Germinal center (tissue), 1 donor: ENCODE results near the gene GON4L.
"Not testable (repeated sequence)": the region's sequence is repeated elsewhere in the genome, so short reads cannot be mapped to it uniquely, and the experiment has no call there.

ENCODE experiments used
- DNase-seq: peaks from one replicate; pipeline ENCODE4 v3.0.0; 2012; ENCODE audit warnings: mixed read lengths, low spot score

GON4L gene

DNA sequence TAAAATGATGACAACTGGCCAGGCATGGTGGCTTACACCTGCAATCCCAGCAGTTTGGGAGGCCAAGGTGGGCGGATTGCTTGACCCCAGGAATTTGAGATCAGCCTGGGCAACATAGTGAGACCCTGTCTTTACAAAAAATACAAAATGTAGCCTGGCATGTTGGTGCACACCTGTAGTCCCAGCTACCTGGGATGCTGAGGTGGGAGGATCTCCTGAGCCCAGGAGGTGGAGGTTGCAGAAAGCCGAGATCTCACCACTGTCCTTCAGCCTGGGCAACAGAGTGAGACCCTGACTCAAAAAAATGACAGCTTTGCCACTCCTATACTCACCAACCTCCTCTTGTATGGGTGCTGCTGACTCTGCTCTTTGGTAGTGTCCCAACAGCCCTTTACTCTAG is 20.9 kb upstream of the GON4L start:
- DNase-seq, result no peak

DNA sequence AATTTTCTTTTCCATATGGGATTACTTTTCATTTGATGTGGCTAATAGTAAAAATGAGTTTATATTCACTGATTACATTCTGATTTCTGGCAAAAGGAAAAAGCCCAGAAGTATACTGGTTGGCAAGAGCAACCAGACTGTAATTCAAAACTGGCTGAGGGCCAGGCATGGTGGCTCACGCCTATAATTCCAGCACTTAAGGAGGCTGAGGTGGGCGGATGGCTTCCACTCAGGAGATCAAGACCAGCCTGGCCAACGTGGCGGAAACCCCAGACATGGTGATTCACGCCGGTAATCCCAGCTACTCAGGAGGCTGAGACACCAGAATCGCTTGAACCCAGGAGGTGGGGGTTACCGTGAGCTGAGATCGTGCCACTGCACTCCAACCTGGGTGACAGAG is 16.8 kb upstream of the GON4L start:
- DNase-seq, result no peak

DNA sequence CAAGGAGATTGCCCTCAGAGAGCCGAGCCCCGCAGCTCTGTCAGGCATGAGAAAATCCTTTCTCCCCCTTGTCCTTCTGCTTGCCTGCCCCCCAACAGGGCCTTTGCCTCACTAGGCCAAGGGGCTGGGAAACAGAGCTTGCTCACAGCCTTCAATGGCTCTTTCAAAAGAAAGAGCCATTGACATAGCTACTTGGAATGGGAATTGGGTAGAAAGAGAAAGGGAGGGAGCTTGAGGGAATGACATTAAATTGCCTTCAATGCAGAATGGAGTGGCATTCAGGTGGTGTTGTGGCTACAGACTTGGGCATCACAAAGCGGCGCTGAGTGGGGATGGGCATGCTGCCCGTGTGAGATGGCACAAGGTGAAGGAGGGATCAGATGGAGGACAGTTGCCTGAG is 15.5 kb upstream of the GON4L start:
- DNase-seq, result no peak

DNA sequence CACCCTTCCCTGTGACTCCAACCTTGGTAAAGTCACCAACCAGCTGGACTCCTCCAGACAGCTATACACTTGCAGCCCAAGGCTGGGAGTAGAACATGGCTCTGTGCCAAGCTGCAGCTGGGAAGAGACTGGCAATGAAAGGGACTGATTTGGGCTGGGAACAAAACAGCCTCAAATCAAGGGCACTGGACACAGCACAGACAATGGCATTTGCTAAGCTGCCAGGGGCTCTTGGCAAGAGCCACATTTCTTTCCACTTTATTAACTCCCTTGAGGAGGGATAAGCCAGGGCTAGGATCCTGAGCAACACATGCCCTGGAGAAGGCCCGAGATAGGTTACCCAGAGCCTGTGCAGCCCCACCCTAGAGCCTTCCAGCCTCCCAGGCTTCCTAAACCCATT is 14.4 kb upstream of the GON4L start:
- DNase-seq, result no peak

DNA sequence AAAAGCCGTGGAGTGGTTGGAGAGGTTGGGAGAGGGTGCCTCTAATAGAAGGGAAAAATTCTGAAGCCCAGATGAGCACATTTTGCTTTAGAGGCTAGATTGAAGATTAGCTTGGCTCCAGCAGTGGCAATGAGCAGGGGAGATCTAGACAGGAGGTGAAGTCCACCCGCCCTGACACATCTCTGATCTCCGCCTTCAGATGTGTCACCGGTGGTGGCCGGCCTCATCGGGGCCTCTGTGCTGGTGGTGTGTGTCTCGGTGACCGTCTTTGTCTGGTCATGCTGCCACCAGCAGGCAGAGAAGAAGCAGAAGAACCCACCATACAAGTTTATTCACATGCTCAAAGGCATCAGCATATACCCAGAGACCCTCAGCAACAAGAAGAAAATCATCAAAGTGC is 10.8 kb upstream of the GON4L start:
- no peak for DNase-seq

DNA sequence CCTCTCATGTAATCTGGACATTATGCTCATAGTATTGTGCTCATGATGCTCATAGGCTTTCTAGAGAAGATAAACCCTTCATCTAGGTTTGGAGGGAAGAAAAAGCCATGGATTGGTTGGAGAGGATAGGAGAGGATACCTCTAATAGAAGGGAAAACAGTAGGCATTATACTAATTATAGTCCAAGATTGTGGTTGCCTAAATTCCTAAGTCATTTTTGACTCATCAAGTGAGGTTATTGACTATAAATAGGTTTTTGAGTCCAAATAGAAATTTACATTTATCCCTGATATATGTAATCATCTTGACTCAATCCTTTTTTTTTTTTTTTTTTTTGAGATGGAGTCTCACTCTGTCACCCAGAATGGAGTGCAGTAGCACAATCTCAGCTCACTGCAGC is 7.4 kb upstream of the GON4L start:
- DNase-seq, result no peak

DNA sequence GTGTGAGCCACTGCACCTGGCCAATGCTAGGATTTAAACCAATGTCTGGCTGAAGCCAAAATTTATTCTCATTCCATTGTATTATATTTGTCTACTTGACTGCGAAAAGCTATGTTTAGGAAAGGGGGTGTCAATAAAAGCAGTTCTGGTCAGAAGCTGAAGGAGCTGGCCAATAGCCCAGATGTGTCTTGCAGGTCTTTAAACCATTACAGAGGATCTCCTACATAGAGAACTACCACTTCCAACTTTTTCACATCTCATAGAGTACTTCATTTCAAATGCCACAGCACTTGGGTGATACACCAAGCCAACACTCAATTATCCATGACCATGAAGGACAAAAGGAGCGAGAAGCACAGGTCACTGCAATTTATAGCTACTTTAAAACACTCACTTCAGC is 4.9 kb upstream of the GON4L start:
- no peak for DNase-seq

DNA sequence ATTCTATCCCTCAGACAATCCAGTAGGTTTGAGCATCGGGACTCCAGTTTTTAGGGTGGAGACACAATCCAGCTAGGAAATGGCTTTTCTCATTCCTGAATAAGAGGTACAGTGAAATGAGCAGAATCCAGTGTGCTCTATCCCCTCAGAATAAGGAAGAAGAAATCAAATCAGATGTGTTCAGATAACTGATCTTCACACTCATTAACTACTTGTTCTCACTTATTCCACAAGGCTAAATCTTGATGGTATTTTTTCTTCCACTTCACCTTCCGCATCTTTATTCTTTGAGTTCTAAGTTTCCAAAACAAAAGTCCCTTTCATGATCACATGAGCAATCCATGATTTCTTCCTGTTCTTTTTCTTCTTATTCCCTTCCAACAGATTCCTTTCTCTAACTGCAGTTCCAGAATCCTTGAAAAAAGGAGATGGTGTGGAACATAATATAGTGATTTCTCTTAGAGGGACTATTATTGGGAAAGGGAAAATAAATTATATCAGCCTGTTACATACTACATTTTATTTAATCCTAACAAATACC is 4.0 kb upstream of the GON4L start:
- no peak for DNase-seq

DNA sequence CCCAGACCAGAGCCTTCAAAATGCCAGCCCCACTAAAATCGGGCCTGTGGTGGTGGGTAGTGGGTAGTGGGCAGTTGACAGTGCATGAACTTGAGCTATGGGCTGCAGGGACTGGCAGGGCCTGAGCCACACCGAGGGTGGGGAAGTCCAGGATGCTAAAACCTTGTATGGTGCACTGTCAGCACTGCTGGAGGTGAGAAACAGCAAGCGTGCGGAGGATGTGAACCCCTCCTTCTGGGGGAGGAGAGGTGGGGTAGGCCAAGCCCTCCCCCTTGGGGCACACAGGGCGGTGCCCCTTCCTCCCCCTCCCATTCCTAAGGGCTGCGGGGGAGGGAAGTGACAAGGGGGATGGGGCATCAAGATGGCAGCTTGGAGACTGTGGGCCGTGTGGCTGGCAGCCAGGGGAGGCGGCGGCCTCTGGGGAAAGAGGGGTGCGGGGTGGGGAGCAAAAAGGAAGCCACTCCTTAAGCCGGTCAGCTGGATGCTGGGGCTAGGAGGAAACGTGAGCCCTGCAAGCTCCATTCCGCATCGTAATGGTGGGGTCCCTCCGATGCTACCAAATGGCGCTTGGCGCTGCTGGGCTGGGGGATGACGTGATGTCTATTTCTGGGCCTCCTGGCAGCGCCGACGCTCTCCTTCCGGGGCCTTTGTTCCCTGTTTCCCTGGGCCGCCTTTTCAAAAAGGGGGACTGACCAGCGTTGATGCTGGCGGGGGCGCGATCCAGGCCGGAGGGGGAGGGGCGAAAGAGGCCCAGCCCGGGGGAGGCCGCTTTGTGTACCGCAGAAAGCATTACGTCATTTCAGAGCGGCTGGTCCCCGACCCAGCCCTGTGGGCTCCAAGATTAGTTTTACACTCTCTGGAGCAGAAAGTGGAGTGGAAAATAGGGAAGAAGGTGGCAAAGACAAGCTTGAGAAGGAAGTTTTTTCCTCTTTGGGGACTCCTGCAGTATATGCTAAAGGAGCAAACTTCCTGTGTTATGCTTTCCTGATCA is 3.2 kb upstream of the GON4L start:
- peak; percentile 68 for DNase-seq

DNA sequence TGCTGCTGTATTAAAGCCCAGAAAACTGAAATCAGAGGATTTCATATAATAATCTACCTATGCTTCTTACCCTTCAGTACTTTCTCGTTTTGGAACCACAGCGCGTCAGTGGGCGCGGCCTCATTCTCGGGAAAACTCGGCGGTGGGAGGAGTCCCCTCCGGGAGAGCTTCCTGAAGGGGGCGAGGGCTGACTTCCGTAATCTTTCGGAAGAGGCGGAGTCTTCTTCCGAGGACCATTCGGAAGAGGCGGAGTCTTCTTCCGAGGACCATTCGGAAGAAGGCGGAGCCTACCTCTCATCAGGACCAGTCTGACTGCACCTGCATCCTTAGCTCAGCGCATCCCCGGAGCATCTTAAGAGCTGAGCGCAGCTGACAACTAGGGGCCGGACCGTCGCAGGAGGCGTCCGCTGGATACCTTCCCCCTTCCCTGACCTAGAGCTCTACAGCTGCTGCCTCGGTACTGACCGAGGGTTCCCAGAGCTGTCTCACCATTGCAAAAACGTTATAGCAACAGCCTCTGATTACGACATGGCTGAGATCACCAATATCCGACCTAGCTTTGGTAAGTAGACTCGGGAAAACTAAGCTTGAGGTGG is 2.3 kb upstream of the GON4L start, which contains the start of gene SYT11:
Gene SYT11 (plus strand): TSS at position 334 of the 596 bp plus-strand sequence. CDS start 195 bp downstream, at position 529.
- DNase-seq, result peak; percentile 96

DNA sequence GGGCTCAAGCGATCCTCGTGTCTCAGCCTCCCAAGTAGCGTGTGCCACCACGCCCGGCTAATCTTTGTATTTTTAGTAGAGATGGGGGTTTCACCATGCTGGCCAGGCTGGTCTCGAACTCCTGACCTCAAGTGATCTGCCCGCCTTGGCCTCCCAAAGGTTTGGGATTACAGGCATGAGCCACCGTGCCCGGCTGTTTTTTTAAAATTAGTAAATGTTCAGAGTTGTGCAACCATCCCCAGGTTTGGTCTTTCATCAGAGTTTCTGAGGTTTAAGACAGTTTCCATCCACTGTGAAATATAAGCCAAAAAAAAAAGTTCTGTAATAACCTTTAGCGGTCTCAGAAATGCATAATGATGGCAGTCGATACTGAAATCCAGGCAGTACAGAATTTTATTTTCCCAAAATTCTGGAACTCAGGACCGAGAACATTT is 1.8 kb upstream of the GON4L start:
- no peak for DNase-seq

DNA sequence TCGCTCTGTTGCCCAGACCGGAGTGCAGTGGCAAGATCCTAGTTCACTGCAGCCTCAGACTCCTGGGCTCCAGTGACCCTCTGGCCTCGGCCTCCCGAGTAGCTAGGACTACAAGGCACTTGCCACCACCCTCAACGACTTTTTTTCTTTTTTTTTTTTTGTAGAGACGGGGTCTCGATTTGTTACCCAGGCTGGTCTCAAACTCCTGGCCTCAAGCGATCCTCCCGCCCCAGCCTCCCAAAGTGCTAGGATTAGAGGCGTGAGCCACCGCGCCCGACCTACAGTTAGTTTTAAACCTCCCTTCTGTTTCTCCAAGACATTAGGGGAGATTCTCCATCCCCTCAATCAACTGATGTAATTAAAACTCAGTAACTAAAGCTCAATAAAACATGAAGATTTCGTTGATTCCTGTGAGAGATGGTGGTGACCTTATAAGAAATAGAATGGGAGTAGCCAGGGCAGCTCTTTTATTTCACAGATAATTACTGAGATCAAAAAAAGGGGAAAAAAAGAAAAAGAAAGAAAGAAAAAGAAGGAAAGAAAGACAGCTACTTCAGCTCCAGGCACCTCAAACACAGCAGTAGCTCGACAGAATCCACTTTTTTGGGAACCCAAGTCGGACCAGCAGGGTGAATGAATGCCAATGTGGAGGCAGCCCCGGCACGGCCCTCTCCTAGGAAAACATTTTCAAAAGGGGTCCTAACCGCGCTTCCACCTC is 598 bp downstream of the GON4L start:
- no peak for DNase-seq

DNA sequence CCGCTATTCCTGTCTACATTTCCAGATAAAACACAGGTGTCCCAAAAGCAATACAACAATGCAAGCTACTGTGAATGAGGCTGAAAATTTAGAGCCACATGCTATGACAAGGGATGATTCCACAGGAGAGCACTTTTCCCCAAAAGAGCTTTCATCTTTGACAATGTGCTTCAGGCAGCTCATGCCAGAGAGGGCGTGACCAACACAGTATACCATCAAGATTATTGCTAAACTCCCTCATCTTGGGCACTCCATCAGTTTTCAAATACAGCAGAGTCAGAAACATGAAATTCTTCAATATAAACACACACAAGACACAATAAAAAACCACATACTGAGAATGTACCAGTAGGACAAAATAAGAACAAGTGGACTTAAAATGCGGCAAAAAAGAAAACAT is 6.7 kb downstream of the GON4L start:
- no peak for DNase-seq

DNA sequence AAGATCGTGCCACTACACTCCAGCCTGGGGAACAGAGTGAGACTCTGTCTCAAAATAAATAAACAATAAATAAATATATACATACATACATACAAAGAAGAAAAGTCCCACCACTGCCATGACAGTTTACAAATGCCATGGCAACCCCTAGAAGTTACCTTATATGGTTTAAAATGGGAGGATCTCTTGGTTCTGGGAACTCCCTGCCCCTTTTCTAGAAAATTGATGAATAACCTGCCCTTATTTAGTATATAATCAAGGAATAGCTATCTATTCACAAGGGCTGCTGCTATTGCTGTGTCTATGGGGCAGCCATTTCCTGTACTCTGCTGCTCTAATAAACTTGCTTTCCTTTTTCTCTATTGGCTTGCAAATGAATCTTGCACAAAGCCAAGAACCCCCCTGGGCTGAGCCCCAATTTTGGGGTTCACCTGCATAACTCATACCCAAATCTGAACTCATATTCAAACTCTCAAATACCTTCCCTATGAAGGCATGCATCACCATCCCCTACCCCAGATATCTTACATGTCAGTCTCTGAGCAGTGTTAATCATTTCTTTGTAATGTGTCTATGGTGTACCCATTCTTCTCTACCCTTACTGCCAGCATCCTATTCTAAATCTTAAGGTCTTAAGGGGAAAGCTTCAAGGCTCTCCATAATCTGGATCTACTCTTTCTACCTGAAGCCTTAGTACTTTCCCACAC is 9.0 kb downstream of the GON4L start:
- no peak for DNase-seq

DNA sequence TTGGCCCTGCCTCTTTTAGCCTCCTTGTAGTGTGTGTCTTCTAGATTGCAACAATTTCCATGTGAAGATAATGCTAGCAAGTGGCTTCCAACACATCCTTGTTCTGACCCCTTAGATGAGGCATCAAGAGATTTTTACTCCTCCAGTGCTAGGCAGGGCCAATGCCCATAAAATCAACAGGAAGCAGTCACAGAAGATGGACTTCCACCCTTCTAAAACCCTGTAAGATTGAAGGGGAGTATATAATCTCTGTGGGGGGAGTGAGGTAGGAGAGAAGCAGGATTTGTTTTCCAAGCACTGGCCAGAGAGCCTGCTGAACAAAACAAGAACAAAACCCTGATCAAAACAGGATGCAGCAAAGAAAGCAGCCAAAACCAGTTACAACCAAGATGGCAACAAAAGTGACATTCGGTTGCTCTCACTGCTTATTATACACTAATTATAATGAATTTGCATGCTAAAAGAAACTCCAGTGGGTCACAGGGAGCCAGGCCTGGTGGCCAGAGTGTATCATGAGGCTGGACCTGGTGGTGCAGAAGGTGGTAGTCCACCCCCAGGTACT is 12.1 kb downstream of the GON4L start:
- DNase-seq, result no peak

DNA sequence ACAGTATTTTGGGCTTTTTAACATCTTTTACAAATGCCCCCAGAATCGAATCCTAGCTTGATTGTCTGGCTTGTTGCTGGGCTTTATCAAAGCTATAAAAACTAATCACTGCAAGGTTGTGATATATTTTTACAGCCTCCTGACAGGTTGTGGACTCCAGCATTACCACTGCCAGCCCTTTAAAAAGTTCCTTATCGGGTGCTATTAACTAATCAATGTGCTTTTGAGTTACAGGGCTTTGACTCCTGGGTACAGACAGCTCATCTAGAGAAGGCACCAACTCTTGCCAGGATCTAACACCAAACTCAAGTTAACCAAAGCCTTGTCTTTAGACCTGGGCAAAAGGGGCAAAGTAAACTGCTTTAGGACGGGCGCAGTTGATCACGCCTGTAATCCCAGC is 16.6 kb downstream of the GON4L start:
- DNase-seq, result no peak

DNA sequence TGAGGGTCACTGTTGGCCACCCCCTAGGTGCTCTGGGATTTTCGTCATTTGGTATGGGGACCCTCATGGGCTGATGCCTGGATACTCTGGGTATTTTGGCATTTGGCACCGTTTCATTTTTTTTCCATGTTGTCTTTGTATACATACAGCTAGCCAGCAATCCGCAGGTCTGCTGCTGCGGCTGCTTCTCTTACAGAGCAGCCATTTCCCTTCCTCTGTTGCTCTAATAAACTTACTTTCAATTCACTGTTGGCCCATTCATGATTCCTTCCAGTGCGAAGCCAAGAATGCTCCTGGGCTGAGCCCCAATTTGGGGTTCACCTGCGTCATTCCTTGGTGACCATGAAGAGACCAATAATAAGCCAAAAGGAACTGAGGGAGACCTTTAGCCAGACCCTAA is 21.5 kb downstream of the GON4L start:
- DNase-seq, result no peak

DNA sequence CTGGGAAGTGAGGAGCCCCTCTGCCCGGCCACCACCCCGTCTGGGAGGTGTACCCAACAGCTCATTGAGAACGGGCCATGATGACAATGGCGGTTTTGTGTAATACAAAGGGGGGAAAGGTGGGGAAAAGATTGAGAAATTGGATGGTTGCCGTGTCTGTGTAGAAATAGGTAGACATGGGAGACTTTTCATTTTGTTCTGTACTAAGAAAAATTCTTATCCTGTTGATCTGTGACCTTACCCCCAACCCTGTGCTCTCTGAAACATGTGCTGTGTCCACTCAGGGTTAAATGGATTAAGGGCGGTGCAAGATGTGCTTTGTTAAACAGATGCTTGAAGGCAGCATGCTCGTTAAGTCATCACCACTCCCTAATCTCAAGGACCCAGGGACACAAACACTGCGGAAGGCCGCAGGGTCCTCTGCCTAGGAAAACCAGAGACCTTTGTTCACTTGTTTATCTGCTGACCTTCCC is 22.1 kb downstream of the GON4L start:
- DNase-seq, result not testable (repeated sequence)

DNA sequence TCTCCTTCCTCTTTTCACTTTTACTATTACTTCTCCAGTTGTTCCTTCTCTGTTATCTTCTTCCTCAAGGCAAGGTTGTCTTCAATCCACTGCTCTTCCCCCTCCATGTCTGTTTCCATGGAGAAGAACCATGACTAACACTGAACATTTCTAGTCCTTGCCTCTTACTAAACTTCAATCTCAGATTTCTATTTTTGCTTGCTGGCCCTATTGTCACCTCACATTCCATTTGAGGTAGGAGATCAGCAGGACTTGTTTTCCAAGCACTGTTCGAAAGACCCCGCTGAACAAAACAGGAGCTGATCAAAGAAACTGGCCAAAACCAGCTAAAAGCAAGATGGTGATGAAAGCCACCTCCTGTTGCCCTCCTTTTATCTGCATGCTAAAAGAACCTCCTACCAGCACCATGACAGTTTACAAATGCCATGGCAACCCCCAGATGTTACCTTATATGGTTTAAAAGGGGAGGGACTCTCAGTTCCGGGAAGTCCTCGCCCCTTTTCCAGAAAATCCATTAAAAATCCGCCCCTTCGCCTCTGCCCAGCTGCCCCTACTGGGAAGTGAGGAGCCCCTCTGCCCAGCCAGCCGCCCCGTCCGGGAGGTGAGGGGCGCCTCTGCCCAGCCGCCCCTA is 22.6 kb downstream of the GON4L start:
- DNase-seq, result no peak

DNA sequence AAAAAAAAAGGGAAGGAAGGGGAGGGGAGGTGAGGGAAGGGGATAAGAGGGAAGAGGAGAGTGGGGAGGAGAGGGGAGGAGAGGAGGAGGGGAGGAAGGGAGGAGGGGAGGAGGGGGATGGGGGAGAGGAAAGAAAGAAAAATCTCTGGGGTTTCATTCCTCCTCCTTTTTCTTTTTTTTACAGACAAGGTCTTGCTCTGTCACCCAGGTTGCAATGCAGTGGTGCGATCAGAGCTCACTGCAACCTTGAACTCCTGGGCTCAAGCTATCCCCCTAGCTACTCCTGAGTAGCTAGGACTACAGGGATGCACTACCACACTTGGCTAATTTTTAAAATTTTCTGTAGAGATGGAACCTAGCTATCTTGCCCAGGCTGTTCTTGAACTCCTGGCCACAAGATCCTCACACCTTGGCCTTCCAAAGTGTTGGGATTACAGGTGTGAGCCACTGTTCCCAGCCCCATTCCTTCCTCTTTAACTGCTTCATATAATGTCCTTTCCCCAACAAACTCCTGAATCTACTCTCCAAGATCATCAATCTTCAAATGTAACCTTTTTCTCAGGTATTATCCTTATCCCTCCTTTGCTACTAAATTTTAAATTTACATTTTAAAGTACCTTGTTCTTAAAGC is 23.2 kb downstream of the GON4L start:
- DNase-seq, result no peak
